LNCaP clone FGC (cell line): Measurements from ENCODE around the gene CNGB1.

Experiments
- DNase-seq: peaks from one replicate; pipeline ENCODE4 v3.0.0-alpha.2; 2011; ENCODE audit warnings: low read depth
- H3K4me3 ChIP-seq: 2 replicates; pipeline ENCODE4 v1.5.1; 2011; ENCODE audit warnings: mild to moderate bottlenecking, low read depth, low read length, control low read depth
- TF ChIP-seq, protein P1 (sequence below): IDR thresholded peaks from 2 replicates; pipeline ENCODE4 v1.5.1; 2012; ENCODE audit warnings: mild to moderate bottlenecking; ENCODE audit not compliant: control insufficient read depth, insufficient read depth; ENCODE audit errors: extremely low read depth

CNGB1 gene

DNA sequence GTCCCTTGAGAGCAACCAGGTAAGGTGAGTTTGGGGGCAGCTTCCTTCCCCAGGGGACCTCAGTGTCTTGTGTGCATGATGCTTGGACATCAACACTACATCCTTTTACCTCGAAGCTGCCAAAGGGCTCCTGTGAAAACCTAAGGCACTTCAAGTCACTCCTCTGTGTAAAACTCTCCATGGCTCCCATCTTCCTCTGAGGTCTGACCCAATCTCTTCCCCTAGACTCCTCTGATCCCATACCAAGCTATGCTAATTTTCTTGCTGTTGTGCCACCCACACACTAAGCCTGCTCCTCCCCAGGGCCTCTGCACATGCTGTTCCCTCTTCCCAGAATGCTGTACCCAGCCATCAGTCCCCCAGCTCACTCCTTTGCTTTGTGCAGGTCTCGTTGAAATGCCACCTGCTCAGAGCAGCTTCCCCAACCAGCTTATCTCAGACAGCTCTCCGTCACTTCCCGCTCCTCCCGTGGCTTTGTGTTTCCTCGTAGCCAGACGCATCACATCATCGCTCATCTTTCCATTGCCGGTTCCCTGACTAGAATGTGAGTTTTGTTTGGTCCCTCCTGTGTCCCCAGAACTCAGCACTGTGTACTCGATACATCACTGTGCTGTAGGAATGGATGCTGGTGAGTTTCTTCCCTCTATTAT lies 78.4 kb downstream of the CNGB1 start:
- TF ChIP-seq, protein P1, sequence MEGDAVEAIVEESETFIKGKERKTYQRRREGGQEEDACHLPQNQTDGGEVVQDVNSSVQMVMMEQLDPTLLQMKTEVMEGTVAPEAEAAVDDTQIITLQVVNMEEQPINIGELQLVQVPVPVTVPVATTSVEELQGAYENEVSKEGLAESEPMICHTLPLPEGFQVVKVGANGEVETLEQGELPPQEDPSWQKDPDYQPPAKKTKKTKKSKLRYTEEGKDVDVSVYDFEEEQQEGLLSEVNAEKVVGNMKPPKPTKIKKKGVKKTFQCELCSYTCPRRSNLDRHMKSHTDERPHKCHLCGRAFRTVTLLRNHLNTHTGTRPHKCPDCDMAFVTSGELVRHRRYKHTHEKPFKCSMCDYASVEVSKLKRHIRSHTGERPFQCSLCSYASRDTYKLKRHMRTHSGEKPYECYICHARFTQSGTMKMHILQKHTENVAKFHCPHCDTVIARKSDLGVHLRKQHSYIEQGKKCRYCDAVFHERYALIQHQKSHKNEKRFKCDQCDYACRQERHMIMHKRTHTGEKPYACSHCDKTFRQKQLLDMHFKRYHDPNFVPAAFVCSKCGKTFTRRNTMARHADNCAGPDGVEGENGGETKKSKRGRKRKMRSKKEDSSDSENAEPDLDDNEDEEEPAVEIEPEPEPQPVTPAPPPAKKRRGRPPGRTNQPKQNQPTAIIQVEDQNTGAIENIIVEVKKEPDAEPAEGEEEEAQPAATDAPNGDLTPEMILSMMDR, result no peak
- H3K4me3 ChIP-seq, result no peak overlapping the region
- no peak for DNase-seq

- DNase-seq, result no peak
- no peak overlapping the region for H3K4me3 ChIP-seq
These were observed 78.9 kb downstream of the CNGB1 start for GRCh38 chr16:57892041-57892440.

DNA sequence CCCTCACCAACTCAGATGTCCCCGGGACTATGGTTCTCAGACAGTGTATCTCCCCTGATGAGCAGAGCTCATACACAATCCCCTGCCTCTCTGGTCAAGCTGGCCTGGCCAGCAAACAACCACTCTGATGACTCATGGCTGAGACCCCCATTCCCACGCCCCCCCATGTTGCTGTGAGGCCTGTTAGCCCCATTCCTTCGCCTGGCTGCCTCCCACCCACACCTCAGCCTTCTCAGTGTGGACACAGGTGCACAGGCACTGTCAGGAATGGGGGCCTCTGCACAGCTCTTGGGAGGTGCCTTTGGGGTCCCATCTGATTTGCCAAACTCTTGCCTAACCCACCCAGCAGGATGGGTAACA lies 80.2 kb downstream of the CNGB1 start:
- no peak for DNase-seq
- TF ChIP-seq, protein P1, result no peak
- H3K4me3 ChIP-seq, result no peak overlapping the region

More at GRCh38 chr16:57892041-57892440, 78.9 kb downstream of the CNGB1 start:
- TF ChIP-seq, protein P1, result no peak

- TF ChIP-seq, protein P1, result no peak
- no peak for DNase-seq
- no peak overlapping the region for H3K4me3 ChIP-seq
These were observed 80.8 kb downstream of the CNGB1 start for GRCh38 chr16:57889960-57890751.

- TF ChIP-seq, protein P1, result no peak
- no peak for DNase-seq
- H3K4me3 ChIP-seq, result no peak overlapping the region
These were observed 81.4 kb downstream of the CNGB1 start for GRCh38 chr16:57889522-57889921.

DNA sequence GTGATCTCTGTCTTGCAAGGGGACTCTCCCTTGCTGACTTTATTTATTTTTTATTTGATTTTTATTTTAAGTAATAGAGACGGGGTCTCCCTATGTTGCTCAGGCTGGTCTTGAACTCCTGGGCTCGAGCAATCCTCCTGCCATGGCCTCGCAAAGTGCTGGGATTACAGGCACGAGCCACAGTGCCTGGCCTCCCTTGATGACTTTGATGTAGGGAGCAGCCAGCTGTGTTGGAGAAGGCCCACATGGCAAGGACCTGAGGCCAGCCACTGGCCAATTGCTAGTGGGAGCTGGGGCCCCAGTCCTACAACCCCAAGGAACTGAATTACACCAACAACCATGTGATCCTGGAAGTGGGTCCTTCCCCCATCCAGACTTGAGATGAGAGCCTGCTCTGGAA lies 81.8 kb downstream of the CNGB1 start:
- no peak overlapping the region for H3K4me3 ChIP-seq
- DNase-seq, result no peak
- TF ChIP-seq, protein P1, result no peak
